ENCODE results near the gene EIF2B2.

- TF ChIP-seq POLR2A (IDR thresholded peaks at IDR 0.05) (no peak), CTCF (IDR thresholded peaks at IDR 0.05) (no peak)
Measured at GRCh38 chr14:75041613-75042012, 38.9 kb downstream of the EIF2B2 start.
